Activated T-helper 9 cell treated with anti-CD3 and anti-CD28 coated beads, Interleukin-2, amount 50 U/mL, for 16 hours (primary cell): ENCODE data around the gene RPL29.
"Not testable (repeated sequence)": the region's sequence is repeated elsewhere in the genome, so short reads cannot be mapped to it uniquely, and the experiment has no call there.

Experiments
- DNase-seq: peaks from one replicate; pipeline ENCODE4 v3.0.0-alpha.2; 2020; ENCODE audit warnings: low read depth

RPL29 gene

DNA sequence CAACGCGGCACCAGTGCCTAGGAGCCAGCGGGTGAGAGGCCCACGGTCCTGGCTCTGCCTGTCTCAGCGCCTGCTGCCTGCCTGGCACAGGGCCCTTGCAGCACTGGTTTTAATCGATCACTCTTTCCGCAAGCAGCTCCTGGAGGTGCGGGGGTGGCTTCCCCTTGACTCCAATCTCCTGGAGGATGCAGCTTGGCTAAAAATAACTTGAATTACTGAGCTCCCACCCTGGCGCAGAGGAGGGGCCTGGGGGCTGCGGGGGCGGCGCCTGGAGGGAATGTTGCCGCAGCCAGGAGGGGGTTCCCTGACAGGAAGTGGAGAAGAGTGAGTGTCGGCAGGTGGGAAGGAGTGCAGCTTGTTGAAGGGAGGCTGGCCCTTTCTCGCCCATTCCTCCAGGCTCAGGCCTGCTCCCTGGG lies 9.9 kb upstream of the RPL29 start:
- no peak for DNase-seq

DNA sequence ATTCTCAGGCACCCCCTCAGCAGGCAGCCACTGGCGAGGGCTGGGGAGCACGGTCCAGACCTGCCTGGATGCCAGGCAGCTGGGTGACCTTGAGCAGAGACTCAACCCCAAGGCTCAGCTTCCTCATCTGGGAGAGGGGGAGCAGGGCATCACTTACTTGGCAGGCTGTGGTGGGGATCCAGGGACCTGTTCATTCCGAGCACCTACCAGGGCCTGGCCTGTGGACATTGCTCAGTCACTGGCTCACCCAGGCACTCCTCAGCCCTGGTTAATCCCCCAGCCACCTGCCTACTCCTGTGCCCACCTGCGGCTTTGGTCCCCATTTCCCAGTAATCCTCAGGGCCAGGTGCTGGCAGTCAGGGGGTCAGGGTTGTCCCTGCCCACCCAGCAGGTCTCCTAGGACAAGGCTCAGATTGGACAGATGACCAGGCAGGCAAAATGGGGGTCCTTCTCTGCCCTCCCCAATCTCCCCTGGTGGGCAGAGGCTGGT lies 9.3 kb upstream of the RPL29 start:
- DNase-seq, result no peak

DNA sequence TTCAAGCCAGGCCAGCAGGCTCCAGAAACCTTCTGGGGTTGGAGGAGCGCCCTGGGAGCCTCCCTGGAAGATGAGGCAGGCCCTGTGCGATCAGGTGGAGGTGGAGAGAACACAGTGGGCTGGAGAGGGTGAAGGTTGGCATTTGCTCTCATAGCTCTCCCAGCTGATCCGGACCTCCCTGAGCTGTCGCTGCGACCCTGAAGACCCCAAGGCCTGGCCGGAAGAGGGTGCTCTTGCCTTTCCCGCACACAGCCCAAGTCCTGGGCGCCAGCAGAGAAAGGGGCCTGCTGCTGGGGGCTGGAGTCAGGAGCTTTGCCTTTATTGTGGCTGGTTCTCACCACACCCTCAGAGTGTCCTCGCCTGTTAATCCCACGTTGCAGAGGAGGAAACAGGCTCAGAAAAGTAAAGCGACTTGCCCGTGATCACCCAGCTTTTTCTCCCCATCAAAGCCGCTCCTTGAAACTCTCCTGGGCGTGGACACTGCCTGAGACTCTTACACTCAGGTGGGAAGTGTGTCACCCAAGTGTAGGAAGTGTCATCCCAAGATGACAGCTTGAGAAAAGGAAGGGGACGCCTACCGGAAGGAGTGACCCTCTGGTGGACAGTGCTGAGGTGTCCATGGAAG lies 8.6 kb upstream of the RPL29 start:
- no peak for DNase-seq

DNA sequence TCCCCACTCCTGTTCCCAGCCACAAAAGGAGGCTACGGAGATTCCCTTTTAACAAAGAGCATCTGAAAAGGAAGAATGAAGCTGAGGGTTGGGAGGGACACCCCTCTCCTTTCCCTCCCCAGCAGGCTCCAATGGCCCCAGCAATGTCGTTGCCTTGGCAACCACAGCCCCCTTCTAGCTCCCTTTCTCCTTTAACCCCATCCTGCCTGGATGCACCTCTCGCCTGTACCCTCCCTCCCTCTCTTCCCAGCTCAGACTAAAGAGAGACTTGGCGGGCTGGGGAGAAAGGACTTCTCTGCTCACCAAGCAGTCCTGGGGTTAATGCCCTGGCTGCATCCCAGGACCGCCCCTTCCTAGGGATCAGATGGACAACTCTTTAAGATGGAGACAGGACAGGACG lies 7.1 kb upstream of the RPL29 start:
- DNase-seq, result no peak

DNA sequence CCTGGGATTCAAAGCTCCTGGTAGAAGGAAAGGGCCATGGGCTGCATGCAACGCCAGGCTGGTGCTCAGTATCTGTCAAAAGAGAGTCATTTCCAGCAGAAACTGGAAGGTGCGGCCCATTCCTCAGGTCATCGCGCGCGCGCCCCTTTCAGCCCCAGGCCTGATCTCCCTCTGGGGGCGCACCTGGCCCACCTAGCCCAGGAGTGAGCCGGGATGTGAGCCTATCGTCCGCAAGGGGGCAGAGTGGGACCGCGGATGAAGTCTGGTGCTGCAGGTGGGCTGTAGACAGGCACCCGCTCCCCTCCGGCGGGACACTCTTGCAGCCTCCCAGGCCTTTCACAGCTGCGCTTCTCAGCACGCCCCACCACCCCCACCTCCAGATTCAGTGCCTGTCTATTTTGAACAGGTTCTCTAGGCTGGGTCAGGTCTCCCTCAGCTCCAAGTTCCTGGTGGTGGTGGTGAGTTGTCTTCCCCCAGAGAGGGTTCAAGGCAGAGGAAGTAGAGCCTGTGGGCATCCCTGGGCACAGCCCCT lies 5.8 kb upstream of the RPL29 start:
- peak; percentile 77 for DNase-seq

DNA sequence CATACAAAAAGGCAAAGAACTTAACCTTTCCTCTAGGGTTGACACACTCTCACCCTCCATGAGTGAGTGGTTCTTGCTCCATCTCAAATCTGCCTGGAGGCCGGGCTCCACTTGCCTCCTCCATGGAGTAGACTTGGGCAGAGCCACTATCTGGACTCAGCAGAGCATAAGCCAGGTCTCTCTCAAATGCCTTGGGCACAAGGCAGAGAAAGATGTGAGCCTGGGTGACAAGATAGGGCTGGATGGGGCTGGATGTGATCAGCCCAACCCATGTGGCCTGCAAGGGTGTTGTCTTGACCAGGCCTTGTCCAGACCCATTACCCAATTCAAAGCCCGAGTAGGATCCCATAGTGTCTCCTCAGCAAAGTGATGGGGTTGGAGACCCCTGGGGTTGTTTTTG lies 4.2 kb upstream of the RPL29 start:
- no peak for DNase-seq

DNA sequence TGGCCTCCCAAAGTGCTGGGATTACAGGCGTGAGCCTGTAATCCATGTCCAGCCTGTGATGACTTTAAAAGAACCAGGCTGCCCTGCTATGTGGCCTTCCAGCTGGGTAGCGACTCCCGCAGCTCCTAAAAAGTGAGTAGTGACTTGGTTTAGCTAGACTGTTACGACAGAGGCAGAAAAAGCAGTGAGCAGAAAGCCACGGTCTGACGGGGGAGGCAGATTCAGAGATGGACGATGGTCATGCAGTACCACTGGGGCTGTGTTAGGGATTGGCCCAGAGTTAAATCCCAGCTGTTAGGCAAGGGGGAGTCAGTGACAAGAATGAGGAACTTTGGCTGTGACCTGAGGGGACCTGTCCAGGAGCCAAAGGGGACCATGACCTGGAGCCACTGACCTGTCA lies 3.1 kb upstream of the RPL29 start:
- no peak for DNase-seq

DNA sequence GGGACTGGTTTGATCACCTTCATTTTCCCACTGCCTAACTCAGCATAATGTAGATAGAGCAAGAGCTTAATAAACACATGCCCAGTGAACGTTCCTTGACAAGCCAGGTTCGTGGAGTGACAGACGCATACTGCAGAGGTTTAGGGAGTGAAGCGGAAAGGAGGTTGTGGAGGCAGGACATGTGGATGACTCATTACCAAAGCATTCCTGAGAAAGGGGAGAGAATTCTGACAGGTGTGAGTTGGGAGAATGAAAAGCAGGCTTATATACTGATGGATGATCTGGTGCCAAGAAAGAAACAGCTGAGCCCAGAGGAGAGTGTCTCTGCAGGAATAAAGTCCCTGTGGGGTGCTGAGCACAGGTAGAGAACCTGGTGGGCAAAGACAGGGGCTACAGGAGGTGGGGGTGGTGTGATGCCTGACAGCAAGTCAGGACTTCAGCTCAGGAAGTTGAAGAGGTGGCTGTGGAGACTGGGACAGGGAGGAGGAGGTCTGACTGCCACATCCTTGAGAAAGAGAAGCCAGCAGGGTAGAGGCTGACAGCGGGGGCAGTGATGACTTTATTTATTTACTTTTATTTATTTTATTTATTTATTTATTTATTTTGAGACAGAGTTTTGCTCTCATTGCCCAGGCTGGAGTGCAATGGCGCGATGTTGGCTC lies 2.4 kb upstream of the RPL29 start:
- no peak for DNase-seq

DNA sequence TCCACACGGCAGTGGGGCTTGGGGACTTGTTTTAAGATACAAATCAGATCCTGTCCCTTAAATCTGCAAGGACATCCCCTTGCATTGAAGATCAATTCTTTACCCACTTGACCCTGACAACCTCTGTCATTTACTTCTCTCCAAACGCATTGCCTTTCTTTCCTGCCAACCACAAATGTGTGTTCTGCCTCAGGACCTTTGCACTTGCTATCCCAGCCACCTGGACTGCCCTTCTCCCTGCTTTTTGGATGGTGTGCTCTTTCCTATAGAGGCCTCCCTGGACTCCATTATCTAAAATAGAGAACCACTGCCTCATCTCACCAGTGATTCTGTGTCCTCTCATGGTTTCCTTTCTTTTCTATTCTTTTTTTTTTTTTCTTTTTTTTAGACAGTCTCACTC lies 1.5 kb upstream of the RPL29 start:
- no peak for DNase-seq

DNA sequence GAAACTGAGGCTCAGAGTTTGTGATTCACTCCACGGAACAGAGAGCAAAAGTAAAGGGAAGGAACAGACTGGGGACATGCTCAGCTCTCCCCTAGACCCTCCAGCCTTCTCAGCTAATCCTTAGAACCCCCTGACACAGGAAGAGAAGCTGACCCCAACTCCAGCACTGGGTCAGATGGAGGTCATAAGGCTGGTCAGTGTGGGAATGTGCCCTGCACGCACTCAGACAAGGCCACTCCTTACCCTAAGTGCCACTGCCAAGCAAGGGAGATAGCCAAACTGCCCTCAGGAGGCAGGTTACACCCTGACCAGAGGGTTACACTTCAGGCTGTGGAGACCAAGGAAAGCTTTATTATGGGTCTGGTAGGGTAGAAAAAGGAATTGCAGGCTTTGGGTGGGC lies 1.2 kb downstream of the RPL29 start:
- no peak for DNase-seq

DNA sequence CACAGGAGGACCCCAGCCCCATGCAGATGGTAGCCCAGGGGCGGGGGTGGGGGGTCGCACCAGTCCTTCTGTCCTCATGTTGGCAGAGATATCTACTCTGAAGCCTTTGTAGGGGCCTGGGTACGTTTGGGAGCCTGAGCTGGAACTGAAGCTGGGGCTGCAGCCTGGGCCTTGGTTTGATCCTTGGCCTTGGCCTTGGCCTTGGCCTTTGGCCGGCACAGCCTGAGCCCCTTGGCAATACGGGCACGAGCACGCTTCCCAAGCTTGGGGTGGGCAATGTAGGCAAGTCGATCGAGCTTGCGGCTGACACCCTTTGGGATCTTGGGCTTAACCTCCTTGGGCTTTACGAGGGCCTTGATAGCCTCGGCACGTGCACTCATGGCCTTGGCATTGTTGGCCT lies 2.0 kb downstream of the RPL29 start:
- not testable (repeated sequence) for DNase-seq

DNA sequence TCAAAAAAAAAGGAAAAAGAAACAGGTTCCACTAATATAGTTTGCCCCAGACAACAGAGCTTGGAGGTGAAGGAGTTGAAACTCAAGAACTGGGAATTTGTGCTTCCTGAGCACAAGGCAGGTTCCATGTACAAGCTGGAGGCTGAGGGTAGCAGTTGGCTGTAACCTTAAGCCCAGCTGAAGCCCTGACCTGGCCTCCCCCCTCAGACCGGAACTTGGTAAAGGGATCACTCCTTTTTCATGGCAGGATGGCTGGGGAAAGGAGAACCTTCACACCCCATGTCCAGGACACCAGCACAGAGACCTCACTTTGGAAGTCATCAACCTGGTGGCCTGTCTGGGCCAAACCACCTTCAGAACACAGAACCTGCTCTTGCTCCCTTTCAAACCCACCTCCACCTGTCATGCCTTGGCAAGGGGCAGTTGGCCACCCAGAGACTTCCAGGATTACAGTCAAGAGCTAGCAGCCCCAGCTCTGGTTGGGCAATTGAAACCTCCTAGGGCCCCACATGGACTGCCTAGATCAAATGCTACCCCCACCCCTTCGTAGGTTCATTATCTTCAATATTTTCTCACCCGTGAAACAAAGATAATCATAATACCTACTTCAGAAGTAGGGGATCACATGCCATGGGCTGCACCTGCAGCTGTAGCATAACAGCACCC lies 3.5 kb downstream of the RPL29 start:
- DNase-seq, result no peak

DNA sequence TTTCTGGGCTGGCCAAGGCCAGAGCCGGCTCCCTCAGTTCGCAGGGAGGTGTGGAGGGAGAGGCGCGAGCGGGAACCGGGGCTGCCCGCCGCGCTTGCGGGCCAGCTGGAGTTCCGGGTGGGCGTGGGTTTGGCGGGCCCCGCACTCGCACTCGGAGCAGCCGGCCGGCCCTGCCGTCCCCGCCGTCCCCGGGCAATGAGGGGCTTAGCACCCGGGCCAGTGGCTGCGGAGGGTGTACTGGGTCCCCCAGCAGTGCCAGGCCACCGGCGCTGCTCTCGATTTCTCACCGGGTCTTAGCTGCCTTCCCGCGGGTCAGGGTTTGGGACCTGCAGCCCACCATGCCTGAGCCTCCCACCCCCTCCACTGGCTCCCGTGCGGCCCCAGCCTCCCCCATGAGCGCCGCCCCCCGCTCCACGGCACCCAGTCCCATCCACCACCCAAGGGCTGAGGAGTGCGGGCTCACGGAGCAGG lies 5.2 kb downstream of the RPL29 start:
- DNase-seq, result not testable (repeated sequence)

DNA sequence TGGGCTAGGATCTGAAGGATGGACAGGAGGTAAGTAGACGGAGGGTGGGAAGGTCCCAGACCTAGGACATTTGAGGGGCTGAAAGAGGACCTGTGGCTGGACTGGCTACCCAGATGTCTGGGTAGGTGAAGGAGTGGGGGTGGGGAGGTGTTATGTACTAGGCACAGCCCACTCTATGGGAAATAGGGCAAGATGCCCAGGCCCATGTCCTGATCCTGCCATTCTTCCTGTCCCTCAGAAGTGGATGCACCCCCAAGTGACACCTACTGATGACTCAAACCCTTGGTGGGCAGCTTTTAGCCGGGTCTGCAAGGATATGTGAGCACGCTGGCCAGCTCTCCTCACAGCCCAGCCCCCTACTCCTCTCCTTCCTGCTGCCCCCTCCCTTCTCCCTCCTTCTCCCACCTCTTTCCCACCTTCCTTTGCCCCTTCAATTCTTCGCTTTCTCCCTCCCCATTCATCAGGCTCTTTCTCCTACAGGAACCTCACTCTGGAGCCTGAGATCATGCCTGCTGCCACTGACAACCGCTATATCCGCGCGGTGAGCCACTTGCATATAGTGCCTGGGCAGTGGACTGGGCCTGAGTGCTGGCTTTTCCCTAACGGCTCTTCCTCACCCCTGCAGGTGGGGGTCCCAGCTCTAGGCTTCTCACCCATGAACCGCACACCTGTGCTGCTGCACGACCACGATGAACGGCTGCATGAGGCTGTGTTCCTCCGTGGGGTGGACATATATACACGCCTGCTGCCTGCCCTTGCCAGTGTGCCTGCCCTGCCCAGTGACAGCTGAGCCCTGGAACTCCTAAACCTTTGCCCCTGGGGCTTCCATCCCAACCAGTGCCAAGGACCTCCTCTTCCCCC lies 7.2 kb downstream of the RPL29 start:
- DNase-seq, result no peak

DNA sequence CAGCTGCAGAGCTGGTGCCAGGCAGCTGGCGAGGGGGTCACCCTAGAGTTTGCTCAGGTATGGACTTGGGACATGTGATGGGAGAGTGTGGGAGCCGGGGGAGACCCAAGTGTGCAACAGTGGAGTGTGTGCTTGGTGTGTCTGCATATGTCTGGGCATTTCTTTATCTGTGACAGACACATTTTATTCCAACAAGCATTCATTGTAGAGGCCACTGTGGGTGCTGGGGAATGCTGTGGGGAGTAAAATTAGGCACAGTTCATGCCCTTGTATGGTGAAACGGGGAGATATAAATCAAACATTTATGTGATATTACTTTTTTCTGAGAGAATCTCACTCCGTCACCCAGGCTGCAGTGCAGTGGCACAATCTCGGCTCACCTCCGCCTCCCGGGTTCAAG lies 8.1 kb downstream of the RPL29 start:
- DNase-seq, result no peak

DNA sequence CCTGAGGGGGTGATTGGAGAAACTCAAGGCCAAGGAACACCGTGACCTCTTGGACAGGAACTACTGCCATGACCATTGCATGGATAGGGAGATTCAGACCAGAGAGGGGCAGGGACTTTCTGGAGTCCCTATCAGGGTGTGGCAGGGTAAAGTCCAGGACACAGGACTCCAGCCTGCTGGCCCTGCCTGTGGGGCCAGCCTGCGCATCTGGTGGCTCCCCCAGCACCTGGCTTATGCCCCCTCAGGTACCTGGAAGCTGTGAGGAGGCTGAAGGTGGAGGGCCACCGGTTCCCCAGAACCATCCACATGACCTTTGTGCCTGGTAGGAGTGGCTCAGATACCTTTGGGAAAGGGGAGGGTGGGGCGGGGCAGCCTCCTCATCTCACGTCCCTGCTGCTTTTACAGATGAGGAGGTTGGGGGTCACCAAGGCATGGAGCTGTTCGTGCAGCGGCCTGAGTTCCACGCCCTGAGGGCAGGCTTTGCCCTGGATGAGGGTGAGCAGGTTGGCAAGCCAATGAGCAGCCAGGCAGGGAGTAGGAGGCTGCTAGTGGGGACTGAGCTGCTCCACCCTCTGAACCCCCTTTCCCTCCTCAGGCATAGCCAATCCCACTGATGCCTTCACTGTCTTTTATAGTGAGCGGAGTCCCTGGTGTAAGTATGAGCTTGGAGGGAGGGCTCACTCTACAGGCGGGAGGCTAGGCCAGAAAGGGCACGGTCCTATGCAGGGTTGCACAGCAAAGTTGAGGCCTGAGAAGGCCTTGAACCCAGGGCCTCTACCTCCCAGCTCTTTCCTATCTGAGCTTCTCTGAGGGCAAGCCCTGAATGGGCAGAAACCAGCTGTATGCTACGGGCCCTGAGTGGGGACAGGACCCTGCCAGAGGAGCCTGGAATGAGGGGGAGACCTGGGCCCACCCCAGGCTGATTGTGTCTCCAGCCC lies 9.4 kb downstream of the RPL29 start:
- no peak for DNase-seq

DNA sequence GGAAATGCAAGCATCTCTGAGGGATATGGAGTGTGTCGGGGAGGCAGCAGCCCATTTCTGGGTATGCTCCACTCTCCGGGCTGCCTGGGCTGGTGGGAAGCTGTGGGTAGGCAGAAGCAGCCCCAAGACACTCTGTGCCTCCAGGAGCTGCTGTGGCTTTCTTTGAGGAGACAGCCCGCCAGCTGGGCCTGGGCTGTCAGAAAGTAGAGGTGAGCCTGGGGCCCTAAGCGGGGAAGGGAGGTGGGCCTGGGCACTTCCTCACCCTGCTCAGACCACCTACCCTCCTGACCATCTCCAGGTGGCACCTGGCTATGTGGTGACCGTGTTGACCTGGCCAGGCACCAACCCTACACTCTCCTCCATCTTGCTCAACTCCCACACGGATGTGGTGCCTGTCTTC lies 10.6 kb downstream of the RPL29 start:
- no peak for DNase-seq

DNA sequence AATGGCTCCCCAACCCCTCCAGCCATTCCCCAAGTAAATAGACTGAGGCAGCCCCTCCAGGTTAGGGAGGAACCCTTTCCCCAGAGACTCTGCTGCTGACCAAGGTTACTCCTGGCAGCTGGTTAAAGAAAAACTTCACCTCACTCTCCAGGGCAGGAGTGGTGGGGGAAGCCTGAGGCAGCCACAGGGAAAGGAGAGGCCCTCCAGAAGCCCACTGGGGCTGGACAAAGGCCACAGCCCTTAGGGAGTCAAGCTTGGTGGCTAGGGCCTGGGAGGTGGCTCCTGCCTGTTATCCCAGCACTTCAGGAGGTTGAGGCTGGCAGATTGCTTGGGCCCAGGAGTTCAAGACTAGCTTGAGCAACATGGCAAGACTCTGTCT lies 11.4 kb downstream of the RPL29 start:
- DNase-seq, result no peak

DNA sequence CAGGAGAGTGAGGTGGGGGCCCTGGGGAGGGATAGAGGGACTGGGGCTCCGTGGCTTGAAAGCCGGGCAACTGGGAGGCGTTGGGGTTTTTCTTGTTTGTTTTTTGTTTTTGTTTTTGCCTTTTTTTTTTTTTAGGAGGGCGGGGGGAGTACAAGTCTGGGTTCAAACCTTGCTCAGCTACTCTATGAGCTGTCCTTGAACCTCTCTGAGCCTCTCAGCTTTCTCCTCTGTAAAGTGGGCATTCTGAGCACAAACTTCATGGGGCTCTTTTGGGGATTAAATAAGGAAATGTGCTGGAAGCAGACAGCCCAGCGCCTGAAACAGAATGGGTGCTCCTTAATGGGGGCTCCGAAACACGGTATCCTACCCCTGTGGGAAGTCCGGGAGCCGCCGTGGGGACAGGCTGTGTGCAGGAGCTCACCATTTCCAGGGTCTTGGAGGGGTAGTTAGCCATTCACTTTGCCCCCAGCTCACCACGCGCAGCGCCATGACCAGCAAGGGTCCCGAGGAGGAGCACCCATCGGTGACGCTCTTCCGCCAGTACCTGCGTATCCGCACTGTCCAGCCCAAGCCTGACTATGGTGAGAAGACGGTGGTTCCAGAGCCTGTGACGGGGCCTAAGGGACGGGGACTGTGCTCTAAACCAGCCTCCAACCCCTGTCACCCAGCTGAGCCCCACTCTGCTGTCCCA lies 12.0 kb downstream of the RPL29 start:
- no peak for DNase-seq

DNA sequence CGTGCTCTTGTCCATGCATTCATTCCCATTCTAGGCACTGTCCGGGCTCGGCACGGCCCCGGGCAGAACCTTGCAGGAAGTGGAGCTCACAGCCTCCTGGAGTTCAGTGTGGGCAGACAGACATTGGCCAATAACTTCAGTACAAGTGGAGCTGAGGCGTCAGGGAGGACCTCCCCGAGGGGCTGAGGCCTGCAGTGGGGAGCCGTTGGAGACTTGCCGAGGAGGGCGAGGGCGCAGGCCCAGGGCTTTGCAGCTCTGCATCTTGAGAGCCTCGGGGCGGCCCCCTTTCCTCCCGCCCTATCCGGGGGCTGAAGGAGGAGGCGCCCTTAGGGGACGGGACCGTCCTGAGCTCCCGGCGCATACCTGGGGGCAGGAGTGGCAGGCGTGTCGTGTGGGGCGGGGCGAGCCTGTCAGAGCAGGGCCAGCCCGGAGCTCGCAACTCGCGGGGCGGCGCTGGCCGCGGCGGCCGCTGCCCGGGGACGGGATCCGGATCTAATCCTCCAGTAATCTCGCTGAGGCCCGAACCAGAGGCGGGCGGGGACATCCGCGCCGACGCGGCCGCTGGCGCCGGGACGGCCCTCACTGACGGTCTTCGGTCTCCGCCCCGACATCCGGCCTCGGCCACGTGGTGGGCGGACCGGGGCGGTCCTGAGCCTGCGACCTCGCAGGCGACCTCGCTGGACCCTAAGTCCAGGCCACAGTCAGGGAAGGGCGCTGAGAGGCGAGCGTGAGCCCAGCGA lies 12.7 kb downstream of the RPL29 start, which contains the start of gene ACY1:
TSS of gene ACY1 (plus strand) at position 698 of the 740 bp plus-strand sequence. CDS start 530 bp downstream, outside the sequence.
- peak; percentile 61 for DNase-seq
